Measurements from ENCODE around the gene MYRIP.
"Not testable (repeated sequence)": the region's sequence is repeated elsewhere in the genome, so short reads cannot be mapped to it uniquely, and the experiment has no call there.

Gene MYRIP

GRCh38 chr3:40025892-40026291 lies 216.5 kb downstream of the MYRIP start:
- H2BK120ac ChIP-seq (ENCODE audit: low read depth, low read length); H3K18ac ChIP-seq (ENCODE audit: low read length); H3K9me3 ChIP-seq (replicated peaks in 1 of 2; ENCODE audit: control insufficient read depth in 2 of 2, insufficient read depth in 1 of 2, low read depth in 1 of 2, low read length in 2 of 2); H3K4me2 ChIP-seq (ENCODE audit: insufficient read depth, low read length, poor library complexity, severe bottlenecking); H2AFZ ChIP-seq (ENCODE audit: low read length); H3K4me1 ChIP-seq (ENCODE audit: control insufficient read depth in 2 of 2, insufficient read depth in 1 of 2, low read depth in 1 of 2, low read length in 2 of 2); H3K9ac ChIP-seq (ENCODE audit: low read depth, low read length, poor library complexity); H3K4ac ChIP-seq (ENCODE audit: low read length); H4K91ac ChIP-seq (ENCODE audit: low read depth, low read length, poor library complexity); H2BK15ac ChIP-seq (ENCODE audit: low read length); H3K79me1 ChIP-seq (ENCODE audit: low read depth, low read length); H4K8ac ChIP-seq (ENCODE audit: low read depth, low read length); H2BK5ac ChIP-seq (ENCODE audit: low read length); H2AK5ac ChIP-seq (ENCODE audit: low read depth, low read length); H3K4me3 ChIP-seq (ENCODE audit: low read length in 2 of 2); DNase-seq (ENCODE audit: low spot score); H3K23ac ChIP-seq (ENCODE audit: low read depth, low read length, poor library complexity); H3K36me3 ChIP-seq (replicated peaks in 1 of 2; ENCODE audit: control insufficient read depth in 2 of 2, insufficient read depth in 2 of 2, low read length in 2 of 2); H3K27me3 ChIP-seq (ENCODE audit: control insufficient read depth in 3 of 3, insufficient read depth in 3 of 3, low read depth in 1 of 3, low read length in 3 of 3); H3K14ac ChIP-seq (ENCODE audit: low read length); H2BK12ac ChIP-seq (ENCODE audit: low read length); H3K27ac ChIP-seq (replicated peaks; ENCODE audit: low read length): not testable (repeated sequence)
- no CpG with 5 or more reads among the region's 9 CpGs for WGBS, 2 donors (ENCODE audit: extremely low coverage in 2 of 2, insufficient read length in 2 of 2, insufficient replicate concordance in 1 of 2)

DNA sequence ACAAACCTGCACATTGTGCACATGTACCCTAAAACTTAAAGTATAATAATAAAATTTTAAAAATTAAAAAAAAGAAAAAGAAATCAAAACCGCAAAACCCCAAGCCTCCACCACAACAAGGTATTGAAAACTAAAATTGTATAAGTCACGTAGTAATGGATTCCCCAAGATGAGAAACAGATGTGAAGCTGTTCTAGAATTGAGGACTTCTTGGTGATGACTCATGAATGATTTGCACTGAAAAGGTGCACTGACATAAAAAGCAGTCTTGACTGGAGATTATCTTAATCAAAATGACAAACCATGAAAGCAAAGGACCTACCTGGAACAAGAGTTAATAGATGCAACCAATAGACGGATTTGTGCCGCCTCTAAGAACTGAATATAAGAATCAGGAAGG lies 225.8 kb downstream of the MYRIP start:
- H2BK12ac ChIP-seq (ENCODE audit: low read length): no peak overlapping the region
- no peak for DNase-seq (ENCODE audit: low spot score)
- H3K9me3 ChIP-seq (replicated peaks in 1 of 2; ENCODE audit: control insufficient read depth in 2 of 2, insufficient read depth in 1 of 2, low read depth in 1 of 2, low read length in 2 of 2): no peaks in the 10 kb centered on the region
- H3K9ac ChIP-seq (ENCODE audit: low read depth, low read length, poor library complexity): no peak overlapping the region
- H3K27me3 ChIP-seq (ENCODE audit: control insufficient read depth in 3 of 3, insufficient read depth in 3 of 3, low read depth in 1 of 3, low read length in 3 of 3): no peaks in the 10 kb centered on the region
- H4K8ac ChIP-seq (ENCODE audit: low read depth, low read length): no peak overlapping the region
- no CpG with 5 or more reads among the region's 4 CpGs for WGBS, 2 donors (ENCODE audit: extremely low coverage in 2 of 2, insufficient read length in 2 of 2, insufficient replicate concordance in 1 of 2)
- H3K4me3 ChIP-seq (ENCODE audit: low read length in 2 of 2): no peak overlapping the region
- no peak overlapping the region for H2BK5ac ChIP-seq (ENCODE audit: low read length)
- H3K4ac ChIP-seq (ENCODE audit: low read length): no peak overlapping the region
- no peak overlapping the region for H3K18ac ChIP-seq (ENCODE audit: low read length)
- H3K23ac ChIP-seq (ENCODE audit: low read depth, low read length, poor library complexity): no peak overlapping the region
- H3K4me1 ChIP-seq (ENCODE audit: control insufficient read depth in 2 of 2, insufficient read depth in 1 of 2, low read depth in 1 of 2, low read length in 2 of 2): no peaks in the 10 kb centered on the region
- no peak overlapping the region for H2AK5ac ChIP-seq (ENCODE audit: low read depth, low read length)
- H3K27ac ChIP-seq (replicated peaks; ENCODE audit: low read length): no peak overlapping the region
- H2BK15ac ChIP-seq (ENCODE audit: low read length): no peak overlapping the region
- H3K14ac ChIP-seq (ENCODE audit: low read length): no peak overlapping the region
- no peaks in the 10 kb centered on the region for H3K36me3 ChIP-seq (replicated peaks in 1 of 2; ENCODE audit: control insufficient read depth in 2 of 2, insufficient read depth in 2 of 2, low read length in 2 of 2)
- no peak overlapping the region for H2AFZ ChIP-seq (ENCODE audit: low read length)
- no peak overlapping the region for H2BK120ac ChIP-seq (ENCODE audit: low read depth, low read length)
- no peak overlapping the region for H3K4me2 ChIP-seq (ENCODE audit: insufficient read depth, low read length, poor library complexity, severe bottlenecking)
- no peak overlapping the region for H4K91ac ChIP-seq (ENCODE audit: low read depth, low read length, poor library complexity)
- H3K79me1 ChIP-seq (ENCODE audit: low read depth, low read length): no peaks in the 10 kb centered on the region

DNA sequence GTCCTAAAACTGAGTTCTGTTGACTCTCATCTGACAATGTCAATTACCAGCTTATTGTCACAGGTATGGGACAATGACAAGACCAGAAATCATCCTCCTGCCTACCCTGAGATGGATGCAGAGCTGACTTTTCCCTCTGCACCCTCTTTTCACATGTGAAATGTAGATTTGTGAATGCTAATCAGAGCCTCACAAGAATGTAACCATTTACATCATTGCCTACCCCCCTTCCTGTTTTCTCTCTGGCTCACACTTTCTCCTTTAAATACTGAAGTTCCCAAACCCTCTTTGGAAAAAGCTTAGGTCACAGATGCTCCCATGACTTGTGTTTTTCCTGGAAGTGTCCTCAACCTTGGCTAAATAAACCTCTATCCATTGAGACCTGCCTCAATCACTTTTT lies 228.2 kb downstream of the MYRIP start:
- H2BK120ac ChIP-seq (ENCODE audit: low read depth, low read length): no peak overlapping the region
- no peaks in the 10 kb centered on the region for H3K9me3 ChIP-seq (replicated peaks in 1 of 2; ENCODE audit: control insufficient read depth in 2 of 2, insufficient read depth in 1 of 2, low read depth in 1 of 2, low read length in 2 of 2)
- no peak overlapping the region for H4K8ac ChIP-seq (ENCODE audit: low read depth, low read length)
- no peak overlapping the region for H3K18ac ChIP-seq (ENCODE audit: low read length)
- DNase-seq (ENCODE audit: low spot score): no peak
- H2BK15ac ChIP-seq (ENCODE audit: low read length): no peak overlapping the region
- H3K4ac ChIP-seq (ENCODE audit: low read length): no peak overlapping the region
- no peaks in the 10 kb centered on the region for H3K79me1 ChIP-seq (ENCODE audit: low read depth, low read length)
- H2BK5ac ChIP-seq (ENCODE audit: low read length): no peak overlapping the region
- H3K4me3 ChIP-seq (ENCODE audit: low read length in 2 of 2): no peak overlapping the region
- no peaks in the 10 kb centered on the region for H3K36me3 ChIP-seq (replicated peaks in 1 of 2; ENCODE audit: control insufficient read depth in 2 of 2, insufficient read depth in 2 of 2, low read length in 2 of 2)
- H2AFZ ChIP-seq (ENCODE audit: low read length): no peak overlapping the region
- H3K14ac ChIP-seq (ENCODE audit: low read length): no peak overlapping the region
- no peak overlapping the region for H3K27ac ChIP-seq (replicated peaks; ENCODE audit: low read length)
- no peaks in the 10 kb centered on the region for H3K27me3 ChIP-seq (ENCODE audit: control insufficient read depth in 3 of 3, insufficient read depth in 3 of 3, low read depth in 1 of 3, low read length in 3 of 3)
- H2BK12ac ChIP-seq (ENCODE audit: low read length): no peak overlapping the region
- H3K4me1 ChIP-seq (ENCODE audit: control insufficient read depth in 2 of 2, insufficient read depth in 1 of 2, low read depth in 1 of 2, low read length in 2 of 2): no peaks in the 10 kb centered on the region
- H4K91ac ChIP-seq (ENCODE audit: low read depth, low read length, poor library complexity): no peak overlapping the region
- H3K23ac ChIP-seq (ENCODE audit: low read depth, low read length, poor library complexity): no peak overlapping the region
- no peak overlapping the region for H3K4me2 ChIP-seq (ENCODE audit: insufficient read depth, low read length, poor library complexity, severe bottlenecking)
- H3K9ac ChIP-seq (ENCODE audit: low read depth, low read length, poor library complexity): no peak overlapping the region
- no peak overlapping the region for H2AK5ac ChIP-seq (ENCODE audit: low read depth, low read length)

- Histone ChIP-seq H3K27me3 (ENCODE audit: control insufficient read depth in 3 of 3, insufficient read depth in 3 of 3, low read depth in 1 of 3, low read length in 3 of 3) (no peaks in the 10 kb centered on the region), H3K9me3 (replicated peaks in 1 of 2; ENCODE audit: control insufficient read depth in 2 of 2, insufficient read depth in 1 of 2, low read depth in 1 of 2, low read length in 2 of 2) (no peaks in the 10 kb centered on the region), H3K36me3 (replicated peaks in 1 of 2; ENCODE audit: control insufficient read depth in 2 of 2, insufficient read depth in 2 of 2, low read length in 2 of 2) (no peaks in the 10 kb centered on the region), H2BK12ac (ENCODE audit: low read length) (no peak overlapping the region), H2AFZ (ENCODE audit: low read length) (no peak overlapping the region), H3K4me2 (ENCODE audit: insufficient read depth, low read length, poor library complexity, severe bottlenecking) (no peak overlapping the region), H3K27ac (replicated peaks; ENCODE audit: low read length) (no peak overlapping the region), H3K18ac (ENCODE audit: low read length) (no peak overlapping the region), H3K9ac (ENCODE audit: low read depth, low read length, poor library complexity) (no peak overlapping the region), H3K23ac (ENCODE audit: low read depth, low read length, poor library complexity) (no peak overlapping the region), H2BK120ac (ENCODE audit: low read depth, low read length) (no peak overlapping the region), H2BK15ac (ENCODE audit: low read length) (no peak overlapping the region), H2BK5ac (ENCODE audit: low read length) (no peak overlapping the region), H2AK5ac (ENCODE audit: low read depth, low read length) (no peak overlapping the region), H3K14ac (ENCODE audit: low read length) (no peak overlapping the region), H4K8ac (ENCODE audit: low read depth, low read length) (no peak overlapping the region), H3K79me1 (ENCODE audit: low read depth, low read length) (no peaks in the 10 kb centered on the region), H3K4me3 (ENCODE audit: low read length in 2 of 2) (no peak overlapping the region), H3K4ac (ENCODE audit: low read length) (no peak overlapping the region), H3K4me1 (ENCODE audit: control insufficient read depth in 2 of 2, insufficient read depth in 1 of 2, low read depth in 1 of 2, low read length in 2 of 2) (no peaks in the 10 kb centered on the region), H4K91ac (ENCODE audit: low read depth, low read length, poor library complexity) (no peak overlapping the region)
- DNase-seq (ENCODE audit: low spot score): no peak
- WGBS, 2 donors (ENCODE audit: extremely low coverage in 2 of 2, insufficient read length in 2 of 2, insufficient replicate concordance in 1 of 2): no CpG with 5 or more reads among the region's 4 CpGs
These were observed 233.5 kb downstream of the MYRIP start for GRCh38 chr3:40042752-40043443.
